Activated naive CD4-positive, alpha-beta T cell treated with anti-CD3 and anti-CD28 coated beads, Interleukin-2, amount 50 U/mL, for 24 hours (primary cell): ENCODE data around the gene FNDC1.
A peak's percentile ranks its signal among the peaks of the same experiment; 100 is the strongest.

Source experiments
- H3K27ac Mint-ChIP-seq: one replicate; pipeline ENCODE4 v1.8.0; 2021; ENCODE audit warnings: mild to moderate bottlenecking, mixed read lengths
- H3K27me3 Mint-ChIP-seq: one replicate; pipeline ENCODE4 v1.8.0; 2021; ENCODE audit warnings: mixed read lengths
- H3K36me3 Mint-ChIP-seq: one replicate; pipeline ENCODE4 v1.8.0; 2021; ENCODE audit warnings: mixed read lengths
- H3K4me1 Mint-ChIP-seq: one replicate; pipeline ENCODE4 v1.8.0; 2021; ENCODE audit warnings: mixed read lengths
- H3K4me3 Mint-ChIP-seq: one replicate; pipeline ENCODE4 v1.8.0; 2021; ENCODE audit warnings: mild to moderate bottlenecking, mixed read lengths
- H3K9me3 Mint-ChIP-seq: one replicate; pipeline ENCODE4 v1.8.0; 2021; ENCODE audit warnings: mixed read lengths

Gene FNDC1

DNA sequence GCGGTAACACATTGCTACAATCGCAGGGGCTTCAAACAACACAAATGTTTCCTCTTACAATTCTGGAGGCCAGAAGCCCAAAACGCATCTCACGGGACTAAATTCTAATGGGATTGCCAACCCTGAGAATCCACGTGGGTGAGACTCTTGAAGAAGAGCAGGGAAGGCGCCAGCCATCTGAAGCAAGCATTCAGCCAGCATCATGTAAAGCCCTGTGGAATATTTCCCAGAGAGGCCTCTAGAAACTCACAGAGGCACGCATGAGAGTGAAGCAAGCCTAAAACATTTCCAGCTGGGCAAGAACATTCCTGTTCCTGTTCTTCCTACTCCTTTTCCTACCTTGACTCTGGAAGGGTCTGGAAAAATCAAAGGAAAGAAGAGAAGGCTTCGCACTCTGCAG is 19.6 kb upstream of the FNDC1 start:
- no peak overlapping the region for H3K4me3 Mint-ChIP-seq
- peaks cover 3% of the 10 kb centered on the region for H3K27me3 Mint-ChIP-seq
- H3K27ac Mint-ChIP-seq: no peak overlapping the region
- no peaks in the 10 kb centered on the region for H3K9me3 Mint-ChIP-seq
- peaks cover 7% of the 10 kb centered on the region for H3K4me1 Mint-ChIP-seq
- H3K36me3 Mint-ChIP-seq: no peaks in the 10 kb centered on the region

DNA sequence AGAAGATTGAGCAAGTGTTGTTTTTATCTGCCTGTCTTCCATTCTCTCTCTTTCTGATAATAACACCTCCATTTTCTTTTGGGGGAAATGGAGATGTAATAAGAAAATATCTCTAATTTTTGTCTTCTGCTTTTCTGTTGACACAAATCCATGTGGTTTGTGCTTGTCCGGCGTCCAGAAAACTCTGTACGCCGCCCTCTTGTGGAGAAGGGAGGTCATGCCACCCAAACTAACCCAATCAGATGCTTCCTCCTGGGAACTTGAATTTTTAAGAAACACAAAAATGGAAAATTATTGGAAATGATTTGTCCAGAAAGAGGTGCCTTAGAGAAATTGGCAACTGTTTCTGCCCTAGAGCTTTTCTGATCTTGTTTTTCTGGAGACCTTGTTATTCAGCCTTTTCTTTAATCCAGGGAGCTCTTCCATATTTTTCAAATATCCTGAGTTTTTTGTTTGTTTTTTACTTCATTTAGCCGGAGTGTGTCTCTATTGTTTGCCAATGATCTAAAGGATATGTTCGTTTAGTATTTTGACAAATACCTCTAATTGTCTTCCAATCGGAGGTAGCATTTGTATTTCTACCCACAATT is 17.8 kb upstream of the FNDC1 start:
- H3K4me1 Mint-ChIP-seq: peaks cover 7% of the 10 kb centered on the region
- peaks cover 7% of the 10 kb centered on the region for H3K36me3 Mint-ChIP-seq
- H3K4me3 Mint-ChIP-seq: no peak overlapping the region
- peaks cover 9% of the 10 kb centered on the region for H3K9me3 Mint-ChIP-seq
- H3K27me3 Mint-ChIP-seq: peaks cover 3% of the 10 kb centered on the region
- peak overlapping the region; percentile 25 for H3K27ac Mint-ChIP-seq

DNA sequence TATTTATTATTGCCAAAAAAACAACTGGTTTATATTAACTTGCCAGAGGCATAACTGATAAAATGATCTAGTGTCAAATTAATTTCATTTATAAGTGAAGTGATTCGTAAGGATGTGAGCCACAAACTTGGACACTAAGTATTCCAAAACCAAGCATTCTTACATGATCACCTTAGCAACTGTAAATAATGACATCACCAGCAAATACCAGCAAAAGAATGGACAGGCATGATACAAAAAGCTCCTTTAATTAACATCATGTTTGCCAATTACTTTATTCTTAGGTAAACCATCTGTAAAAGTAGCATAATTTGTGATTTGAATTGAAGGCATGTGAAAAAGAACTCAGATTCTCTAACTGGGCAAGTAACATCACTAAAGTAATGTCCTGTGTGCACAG is 17.2 kb upstream of the FNDC1 start:
- H3K9me3 Mint-ChIP-seq: peaks cover 11% of the 10 kb centered on the region
- H3K36me3 Mint-ChIP-seq: peaks cover 8% of the 10 kb centered on the region
- peaks cover 3% of the 10 kb centered on the region for H3K27me3 Mint-ChIP-seq
- H3K27ac Mint-ChIP-seq: no peak overlapping the region
- peaks cover 7% of the 10 kb centered on the region for H3K4me1 Mint-ChIP-seq
- H3K4me3 Mint-ChIP-seq: no peak overlapping the region

DNA sequence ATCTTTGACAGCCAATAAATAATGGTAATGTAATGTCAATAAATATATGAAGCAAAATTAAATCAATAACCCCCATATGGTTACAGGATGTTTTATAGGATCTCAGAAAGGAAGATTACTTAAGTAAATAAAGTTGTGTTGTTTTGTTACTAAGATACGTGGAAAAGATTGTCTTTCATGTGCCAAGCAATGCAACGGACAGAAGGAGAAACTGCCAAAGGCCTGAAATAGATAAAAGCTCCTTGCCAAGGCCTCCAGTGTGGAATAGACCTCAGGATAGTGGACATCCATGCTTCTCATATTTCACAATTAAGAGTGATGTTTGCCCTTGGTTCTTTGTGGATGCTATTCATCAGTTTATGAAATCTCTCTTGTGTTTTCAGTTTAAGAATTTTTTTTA is 16.4 kb upstream of the FNDC1 start:
- H3K27me3 Mint-ChIP-seq: peaks cover 7% of the 10 kb centered on the region
- H3K4me3 Mint-ChIP-seq: no peak overlapping the region
- H3K9me3 Mint-ChIP-seq: peaks cover 18% of the 10 kb centered on the region
- peaks cover 7% of the 10 kb centered on the region for H3K4me1 Mint-ChIP-seq
- peaks cover 14% of the 10 kb centered on the region for H3K36me3 Mint-ChIP-seq
- H3K27ac Mint-ChIP-seq: no peak overlapping the region

DNA sequence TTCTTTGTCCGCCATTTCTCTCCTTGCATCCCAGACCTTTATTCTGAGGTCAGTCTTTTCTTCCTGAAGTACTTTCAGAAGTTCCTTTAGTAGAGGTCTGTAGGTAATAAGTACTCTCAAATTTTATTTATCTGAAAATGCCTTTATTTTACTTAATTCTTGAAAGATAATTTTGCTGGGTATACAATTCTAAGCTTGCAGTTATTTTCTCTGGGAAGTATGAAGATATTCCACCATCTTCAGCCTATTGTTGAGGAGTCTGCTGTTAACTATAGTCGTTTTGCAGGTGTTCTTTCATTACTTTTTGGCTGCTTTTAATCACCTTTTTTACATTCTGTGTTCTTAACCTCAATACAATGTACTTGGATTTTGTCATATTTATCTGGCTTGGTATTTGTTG is 13.5 kb upstream of the FNDC1 start:
- Mint-ChIP-seq H3K27ac (no peak overlapping the region), H3K36me3 (peaks cover 17% of the 10 kb centered on the region), H3K4me1 (peaks cover 7% of the 10 kb centered on the region), H3K4me3 (no peak overlapping the region), H3K27me3 (peaks cover 7% of the 10 kb centered on the region), H3K9me3 (peaks cover 18% of the 10 kb centered on the region)

DNA sequence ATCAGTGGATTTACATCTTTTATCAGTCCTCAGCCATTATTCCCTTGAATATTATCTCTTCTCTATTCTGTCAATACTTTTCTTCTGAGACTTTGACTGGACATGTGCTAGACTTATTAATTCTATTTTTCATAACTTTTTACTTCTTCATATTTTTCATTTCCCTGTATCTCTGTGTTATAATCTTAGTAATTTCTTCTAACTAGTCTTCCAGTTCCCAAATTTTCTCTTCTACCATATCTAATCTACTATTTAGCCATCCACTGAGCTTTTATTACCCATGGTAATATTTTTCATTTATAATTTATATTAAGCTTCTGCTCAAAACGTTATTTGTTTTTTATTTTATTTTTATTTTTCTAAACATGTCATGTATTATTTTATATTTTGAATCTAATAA is 13.1 kb upstream of the FNDC1 start:
- H3K36me3 Mint-ChIP-seq: peaks cover 17% of the 10 kb centered on the region
- H3K4me1 Mint-ChIP-seq: peaks cover 6% of the 10 kb centered on the region
- no peak overlapping the region for H3K27ac Mint-ChIP-seq
- no peak overlapping the region for H3K4me3 Mint-ChIP-seq
- peaks cover 5% of the 10 kb centered on the region for H3K27me3 Mint-ChIP-seq
- H3K9me3 Mint-ChIP-seq: peaks cover 18% of the 10 kb centered on the region

DNA sequence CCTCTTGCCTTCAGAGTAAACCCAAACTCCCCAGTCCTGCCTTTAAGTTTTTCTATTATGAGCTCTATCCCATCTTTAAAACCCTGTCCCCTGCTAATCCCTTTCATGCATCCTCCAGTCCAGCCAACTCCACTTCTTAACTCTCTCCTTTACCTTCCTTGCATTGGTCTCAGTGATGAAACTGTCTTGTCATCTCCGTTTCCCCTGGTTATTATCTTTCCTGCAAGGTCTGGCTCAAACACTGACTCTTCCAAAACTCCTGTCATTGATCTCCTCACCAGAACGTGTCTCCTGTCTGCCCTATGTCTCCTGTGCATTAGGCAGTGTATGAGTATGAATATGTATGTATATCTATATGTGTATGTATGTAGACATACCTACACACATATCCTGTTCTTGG is 11.8 kb upstream of the FNDC1 start:
- Mint-ChIP-seq H3K4me1 (no peaks in the 10 kb centered on the region), H3K4me3 (no peak overlapping the region), H3K36me3 (peaks cover 17% of the 10 kb centered on the region), H3K27me3 (peaks cover 7% of the 10 kb centered on the region), H3K27ac (no peak overlapping the region), H3K9me3 (peaks cover 18% of the 10 kb centered on the region)

DNA sequence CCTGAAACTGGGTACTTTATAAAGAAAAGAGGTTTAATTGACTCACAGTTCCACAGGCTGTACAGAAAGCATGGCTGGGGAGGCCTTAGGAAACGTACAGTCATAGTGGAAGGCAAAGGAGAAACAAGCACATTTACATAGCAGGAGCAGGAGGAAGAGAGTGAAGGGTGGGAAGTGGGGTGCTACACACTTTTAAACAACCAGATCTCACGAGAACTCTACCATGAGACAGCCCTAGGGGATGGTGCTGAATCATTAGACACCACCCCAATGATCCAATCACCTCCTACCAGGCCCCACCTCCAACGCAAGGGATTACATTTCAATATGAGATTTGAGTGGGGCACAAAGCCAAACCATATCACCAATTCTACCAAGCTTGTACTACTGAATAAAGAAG is 7.4 kb upstream of the FNDC1 start:
- peaks cover 10% of the 10 kb centered on the region for H3K9me3 Mint-ChIP-seq
- H3K27ac Mint-ChIP-seq: no peak overlapping the region
- peaks cover 10% of the 10 kb centered on the region for H3K36me3 Mint-ChIP-seq
- H3K27me3 Mint-ChIP-seq: peaks cover 32% of the 10 kb centered on the region
- H3K4me3 Mint-ChIP-seq: no peak overlapping the region
- H3K4me1 Mint-ChIP-seq: no peaks in the 10 kb centered on the region

DNA sequence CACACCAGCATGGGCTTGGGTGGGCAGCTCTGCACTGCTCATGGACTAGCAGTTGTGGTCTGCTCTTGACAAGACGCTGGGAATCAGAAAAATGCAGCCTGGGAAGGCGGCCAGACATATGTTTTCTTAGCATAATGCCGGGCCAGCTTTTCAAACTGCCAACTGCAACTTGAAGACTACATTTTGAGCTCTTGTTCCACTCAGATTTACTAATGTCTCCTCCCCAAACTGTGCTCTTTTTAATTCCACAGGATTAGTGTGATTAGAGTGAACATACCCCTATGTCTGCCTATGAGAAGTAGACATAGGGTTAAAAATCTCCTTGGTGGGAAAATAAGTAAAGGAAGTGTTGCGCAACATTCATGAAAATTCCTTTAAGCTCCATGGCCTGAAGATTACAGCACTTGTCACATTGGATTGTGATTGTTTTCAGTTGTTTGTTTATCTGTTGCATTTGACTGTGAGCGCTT is 5.3 kb upstream of the FNDC1 start:
- peaks cover 5% of the 10 kb centered on the region for H3K4me1 Mint-ChIP-seq
- H3K27ac Mint-ChIP-seq: no peak overlapping the region
- H3K27me3 Mint-ChIP-seq: peaks cover 46% of the 10 kb centered on the region
- H3K9me3 Mint-ChIP-seq: no peaks in the 10 kb centered on the region
- H3K36me3 Mint-ChIP-seq: no peaks in the 10 kb centered on the region
- H3K4me3 Mint-ChIP-seq: no peak overlapping the region

DNA sequence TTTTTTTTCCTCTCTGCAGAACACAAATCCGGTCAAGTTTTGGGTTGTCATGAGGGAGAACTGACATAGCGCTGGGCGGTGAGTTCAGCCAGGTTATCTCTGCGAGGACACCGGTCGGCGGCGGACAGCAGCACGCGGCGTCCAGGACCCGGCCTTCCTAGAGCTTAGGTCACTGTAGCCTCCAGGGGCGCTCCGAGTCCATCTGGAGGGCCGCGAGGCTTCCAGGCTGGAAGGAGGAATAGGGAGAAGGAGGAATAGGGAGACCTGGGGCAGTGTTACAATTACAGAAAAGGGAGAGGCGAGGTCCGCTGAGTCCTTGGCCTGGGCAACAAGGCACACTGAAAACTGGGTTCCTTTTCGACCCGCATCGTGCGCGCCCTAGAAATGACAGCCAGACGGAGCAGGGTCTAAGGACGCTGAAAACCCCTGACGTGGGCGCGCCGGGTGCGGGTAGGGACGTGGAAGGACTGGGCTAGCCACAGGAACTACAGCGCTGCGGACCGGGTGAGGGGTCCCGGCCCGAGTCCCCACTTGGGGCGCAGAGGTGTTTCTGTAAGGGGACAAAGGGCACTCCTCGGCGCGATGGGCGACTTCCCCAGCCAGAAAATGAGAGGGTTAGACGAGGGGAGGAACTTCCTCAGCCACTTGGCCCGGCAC is 536 bp upstream of the FNDC1 start:
- peaks cover 65% of the 10 kb centered on the region for H3K27me3 Mint-ChIP-seq
- no peaks in the 10 kb centered on the region for H3K9me3 Mint-ChIP-seq
- no peaks in the 10 kb centered on the region for H3K36me3 Mint-ChIP-seq
- H3K4me1 Mint-ChIP-seq: peaks cover 8% of the 10 kb centered on the region
- no peak overlapping the region for H3K27ac Mint-ChIP-seq
- H3K4me3 Mint-ChIP-seq: peak overlapping the region; percentile 63

DNA sequence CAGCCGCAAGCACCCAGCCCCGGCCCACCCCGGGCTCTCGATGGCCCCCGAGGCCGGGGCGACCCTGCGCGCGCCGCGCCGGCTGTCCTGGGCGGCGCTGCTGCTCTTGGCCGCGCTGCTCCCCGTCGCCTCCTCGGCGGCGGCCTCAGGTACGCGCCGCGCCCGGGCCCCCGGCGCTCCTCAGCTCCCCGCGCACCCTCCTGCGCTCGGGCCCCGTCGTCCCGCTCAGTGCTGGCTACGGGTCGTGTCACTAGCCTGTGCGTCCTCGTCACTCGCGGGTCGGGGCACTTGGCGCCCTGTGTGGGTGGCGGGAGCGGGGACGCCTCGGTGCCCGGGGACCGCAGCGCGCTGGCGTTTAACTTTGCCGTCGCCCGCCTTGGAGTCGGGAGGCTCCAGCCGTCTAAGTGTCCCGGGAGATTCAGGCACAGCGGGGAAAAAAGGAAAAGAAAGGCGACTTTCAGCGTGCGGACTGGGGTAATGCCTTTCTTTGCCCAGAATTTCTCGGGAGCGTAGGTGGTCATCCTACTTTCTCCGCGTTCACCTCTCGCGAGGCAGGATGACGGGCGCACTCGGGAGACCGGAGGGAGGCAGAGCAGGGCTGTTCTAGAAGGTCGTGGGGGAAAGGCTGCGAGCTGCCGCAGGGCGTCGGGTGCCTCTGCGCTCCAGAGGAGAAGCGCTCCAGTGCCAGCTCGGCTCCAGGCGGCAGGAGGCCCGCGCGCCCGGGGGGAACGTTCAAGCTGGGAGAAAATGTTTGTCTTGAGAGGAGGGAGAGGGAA is 545 bp downstream of the FNDC1 start:
- H3K27me3 Mint-ChIP-seq: peaks cover 66% of the 10 kb centered on the region
- H3K36me3 Mint-ChIP-seq: no peaks in the 10 kb centered on the region
- H3K27ac Mint-ChIP-seq: no peak overlapping the region
- peaks cover 13% of the 10 kb centered on the region for H3K4me1 Mint-ChIP-seq
- H3K9me3 Mint-ChIP-seq: no peaks in the 10 kb centered on the region
- H3K4me3 Mint-ChIP-seq: peak overlapping the region; percentile 55

DNA sequence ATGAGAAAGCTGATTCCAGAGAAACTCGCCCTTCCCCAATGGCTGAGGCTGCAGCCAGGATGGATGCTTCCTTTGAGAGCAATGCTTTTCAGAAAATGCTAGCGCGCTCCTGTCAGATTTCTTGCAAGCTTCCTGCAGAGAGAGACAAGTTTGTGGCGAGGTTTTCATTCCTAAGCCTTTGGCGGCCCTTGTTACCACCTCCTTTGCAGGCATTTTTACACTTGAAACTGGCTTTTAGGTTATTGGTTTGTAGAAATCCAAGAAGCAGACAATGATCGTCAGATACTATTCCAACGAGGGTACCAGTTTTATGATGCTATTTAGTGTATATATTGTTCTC is 1.1 kb downstream of the FNDC1 start:
- Mint-ChIP-seq H3K4me3 (peak overlapping the region; percentile 55), H3K27ac (no peak overlapping the region)

DNA sequence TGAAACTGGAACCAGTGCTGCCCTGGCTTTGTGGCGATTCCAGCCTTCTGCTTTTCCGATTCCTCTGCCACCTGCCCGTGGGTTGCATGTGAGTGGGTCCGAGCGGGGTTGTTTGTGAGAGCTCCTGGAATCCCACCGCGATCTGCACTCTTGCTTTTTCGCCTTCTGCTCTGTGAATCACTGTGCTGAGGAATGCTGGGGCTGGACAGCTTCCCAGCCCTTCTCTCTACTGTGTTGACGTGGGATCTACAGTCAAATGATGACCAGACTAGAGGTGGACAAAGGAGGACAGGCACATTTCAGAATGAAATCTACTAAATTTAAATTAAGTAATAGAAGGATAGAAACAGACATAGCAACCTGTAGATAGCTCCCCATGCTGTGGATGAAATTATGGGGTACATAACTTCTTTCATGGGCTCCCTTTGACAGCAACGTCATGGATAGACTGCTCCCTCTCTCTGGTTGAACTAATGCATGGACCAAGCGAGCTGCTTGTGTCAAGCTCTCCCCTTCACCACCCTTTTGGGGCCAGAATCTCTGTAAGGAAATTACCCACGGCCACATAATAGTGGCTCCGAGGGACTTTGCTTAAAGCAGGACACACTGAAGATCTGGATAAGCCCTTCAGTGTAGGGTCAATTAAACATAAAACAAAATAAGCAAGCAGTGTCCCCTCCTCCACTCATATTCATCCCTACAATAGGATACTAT is 2.0 kb downstream of the FNDC1 start:
- H3K4me1 Mint-ChIP-seq: peaks cover 13% of the 10 kb centered on the region
- H3K27me3 Mint-ChIP-seq: peaks cover 61% of the 10 kb centered on the region
- H3K27ac Mint-ChIP-seq: no peak overlapping the region
- no peaks in the 10 kb centered on the region for H3K9me3 Mint-ChIP-seq
- H3K4me3 Mint-ChIP-seq: no peak overlapping the region
- no peaks in the 10 kb centered on the region for H3K36me3 Mint-ChIP-seq

More for the DNA sequence above, 1.1 kb downstream of the FNDC1 start:
- Mint-ChIP-seq H3K36me3 (no peaks in the 10 kb centered on the region), H3K9me3 (no peaks in the 10 kb centered on the region), H3K27me3 (peaks cover 63% of the 10 kb centered on the region), H3K4me1 (peaks cover 13% of the 10 kb centered on the region)

DNA sequence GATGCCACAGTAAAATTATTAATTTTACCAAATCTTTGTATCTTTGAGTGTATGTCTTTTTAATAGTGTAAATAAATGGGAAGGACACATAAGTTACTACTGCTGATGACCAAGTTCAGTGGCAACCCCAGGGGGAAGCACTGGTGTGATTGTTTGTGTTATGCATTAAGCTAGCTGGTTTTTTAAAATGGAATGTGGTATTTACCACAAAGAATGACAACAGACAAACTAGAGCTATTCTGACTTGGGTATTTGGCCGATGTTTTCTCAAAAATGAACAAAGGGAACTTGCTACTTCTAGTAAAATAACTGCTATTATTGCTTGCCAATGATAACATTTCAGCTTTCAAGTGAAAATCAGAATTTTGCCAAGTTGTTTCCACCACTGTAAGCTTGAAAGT is 2.9 kb downstream of the FNDC1 start:
- Mint-ChIP-seq H3K4me3 (no peak overlapping the region), H3K4me1 (peaks cover 13% of the 10 kb centered on the region), H3K27me3 (peaks cover 57% of the 10 kb centered on the region), H3K36me3 (no peaks in the 10 kb centered on the region), H3K27ac (no peak overlapping the region), H3K9me3 (no peaks in the 10 kb centered on the region)

DNA sequence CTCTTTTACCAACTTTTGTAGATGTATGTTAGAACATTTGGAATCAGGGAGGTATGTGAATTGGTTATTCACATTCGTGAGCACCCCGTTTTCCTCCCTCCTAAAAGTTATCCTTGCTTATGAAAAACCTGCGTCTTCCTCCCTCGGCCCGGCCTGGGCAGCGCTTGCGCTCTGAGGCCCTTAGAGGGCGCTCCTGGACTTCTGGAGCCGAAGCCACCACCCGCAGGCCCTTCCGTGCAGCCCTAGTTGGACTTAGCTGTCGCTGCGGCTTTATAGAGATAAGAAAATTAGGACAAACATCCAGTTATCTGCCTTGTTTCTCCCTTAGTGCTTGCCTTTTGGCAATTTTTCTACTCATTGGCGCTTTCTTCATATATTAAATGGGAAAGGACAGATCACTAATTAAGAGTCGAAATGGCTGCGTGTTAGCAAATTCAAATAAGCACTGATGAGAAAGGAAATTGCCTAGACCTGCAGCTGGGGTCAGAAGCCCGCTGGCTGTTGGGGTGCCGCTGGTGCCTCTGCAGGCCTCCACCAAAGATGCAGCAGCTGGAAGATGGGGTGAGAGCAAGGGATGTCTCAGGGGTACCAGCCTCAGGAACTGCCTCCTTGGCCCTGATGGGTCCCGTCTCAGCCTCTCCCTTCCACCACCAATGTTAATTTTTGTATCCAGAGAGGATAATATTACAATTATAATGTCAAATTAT is 5.2 kb downstream of the FNDC1 start:
- Mint-ChIP-seq H3K36me3 (no peaks in the 10 kb centered on the region), H3K4me3 (peak overlapping the region; percentile 36), H3K27ac (no peak overlapping the region), H3K4me1 (peaks cover 7% of the 10 kb centered on the region), H3K27me3 (peaks cover 40% of the 10 kb centered on the region), H3K9me3 (no peaks in the 10 kb centered on the region)
